Suppressor macrophage treated with lipopolysaccharide for 4 hours (primary cell): ENCODE results near the gene ARL6IP6.
"Not testable (repeated sequence)": the region's sequence is repeated elsewhere in the genome, so short reads cannot be mapped to it uniquely, and the experiment has no call there.

Experiments
- DNase-seq: peaks from one replicate; pipeline ENCODE4 v3.0.0-alpha.2; 2020

The ARL6IP6 gene

DNA sequence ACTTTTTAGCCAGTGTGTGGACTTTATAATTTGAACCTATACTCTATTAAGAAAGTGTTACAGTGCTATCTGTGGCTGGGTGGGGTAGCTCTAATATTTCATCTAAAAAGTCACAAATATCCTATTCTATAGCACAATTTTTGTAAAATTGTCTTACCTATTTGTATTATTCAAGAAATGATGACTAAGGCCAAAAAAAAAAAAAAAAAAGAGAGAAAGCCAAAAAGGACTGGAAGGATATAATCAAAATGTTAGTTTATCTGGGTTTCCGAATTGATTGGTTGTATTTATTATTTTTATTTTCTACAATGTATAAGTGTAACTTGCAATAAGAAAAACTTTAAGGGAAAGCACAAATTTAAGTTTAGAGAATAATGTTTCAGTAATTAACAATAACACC lies 5.5 kb downstream of the ARL6IP6 start:
- no peak for DNase-seq

DNA sequence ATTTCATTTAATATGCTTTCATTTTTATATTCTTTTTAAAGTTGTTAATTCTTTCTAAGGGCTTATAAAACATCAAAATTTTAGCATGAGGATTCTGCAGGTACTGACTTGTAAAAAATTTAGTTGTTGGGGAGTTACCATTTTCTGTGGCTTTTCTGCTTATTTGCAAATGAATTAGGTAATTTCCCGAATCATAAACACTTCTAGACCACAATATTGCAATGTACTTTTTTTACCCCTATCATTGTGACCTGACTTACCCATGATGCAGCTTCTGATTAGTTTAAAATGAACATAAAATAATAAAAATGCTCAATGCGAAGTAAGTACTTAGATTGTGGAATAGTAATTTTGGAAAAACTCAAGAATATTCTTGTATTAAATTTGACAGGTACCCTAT lies 11.4 kb downstream of the ARL6IP6 start:
- no peak for DNase-seq

DNA sequence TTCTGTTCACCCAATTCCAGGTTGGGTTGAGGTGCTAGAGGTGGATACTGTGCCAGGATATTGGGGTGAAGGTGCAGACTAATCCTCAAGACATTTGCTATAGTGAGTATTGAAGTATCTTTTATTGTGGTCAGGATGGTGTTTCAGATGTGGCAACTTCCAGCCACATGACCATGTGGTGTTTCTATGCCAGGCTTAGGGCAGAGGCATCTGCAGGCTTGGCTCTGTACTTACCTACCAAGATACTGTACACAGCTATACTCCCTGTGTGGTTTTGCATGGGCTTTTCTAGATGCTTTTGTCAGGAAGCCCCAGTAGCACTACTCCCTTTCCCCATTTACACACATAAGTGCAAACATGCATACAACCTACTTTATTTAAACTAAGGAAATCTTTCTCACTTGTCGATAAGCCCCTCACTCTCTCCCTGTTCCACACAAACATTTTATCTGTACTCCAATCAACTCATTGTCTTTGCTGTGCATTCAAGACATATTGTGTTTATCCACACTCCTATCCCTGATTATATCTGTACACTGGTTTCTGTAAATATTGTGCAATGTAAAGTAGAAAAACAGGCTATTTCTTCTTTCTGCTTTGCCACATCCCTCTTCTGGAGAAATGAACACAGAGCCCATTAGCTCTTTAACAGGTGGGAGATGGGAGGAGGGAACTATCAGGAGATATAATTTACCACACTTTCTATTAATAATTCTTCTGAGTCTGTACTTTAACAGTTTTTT lies 12.3 kb downstream of the ARL6IP6 start:
- peak; percentile 14 for DNase-seq

DNA sequence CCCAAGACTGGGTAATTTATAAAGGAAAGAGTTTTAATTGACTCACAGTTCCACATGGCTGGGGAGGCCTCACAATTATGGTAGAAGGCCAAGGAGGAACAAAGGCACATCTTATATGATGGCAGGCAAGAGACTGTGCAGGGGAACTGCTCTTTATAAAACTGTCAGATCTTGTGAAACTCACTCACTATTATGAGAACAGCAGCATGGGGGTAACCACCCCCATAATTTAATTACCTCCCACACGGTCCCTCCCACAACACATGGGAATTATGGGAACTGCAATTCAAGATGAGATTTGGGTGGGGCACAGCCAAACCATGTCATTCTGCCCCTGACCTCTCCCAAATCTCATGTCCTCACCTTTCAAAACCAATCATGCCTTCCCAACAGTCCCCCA lies 19.1 kb downstream of the ARL6IP6 start:
- DNase-seq: not testable (repeated sequence)

DNA sequence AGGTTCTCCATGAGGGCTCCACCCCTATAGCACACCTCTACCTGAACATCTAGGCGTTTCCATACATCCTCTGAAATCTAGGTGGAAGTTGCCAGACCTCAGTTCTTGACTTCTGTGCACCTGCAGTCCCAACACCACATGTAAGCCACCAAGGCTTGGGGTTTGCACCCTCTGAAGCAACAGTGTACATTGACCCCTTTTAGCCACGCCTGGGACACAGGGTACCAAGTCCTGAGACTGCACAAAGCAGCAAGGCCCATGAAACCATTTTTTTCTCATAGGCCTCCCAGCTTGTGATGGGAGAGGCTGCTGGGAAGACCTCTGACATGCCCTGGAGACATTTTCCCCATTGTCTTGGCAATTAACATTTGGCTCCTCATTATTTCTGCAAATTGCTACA lies 20.0 kb downstream of the ARL6IP6 start:
- no peak for DNase-seq

DNA sequence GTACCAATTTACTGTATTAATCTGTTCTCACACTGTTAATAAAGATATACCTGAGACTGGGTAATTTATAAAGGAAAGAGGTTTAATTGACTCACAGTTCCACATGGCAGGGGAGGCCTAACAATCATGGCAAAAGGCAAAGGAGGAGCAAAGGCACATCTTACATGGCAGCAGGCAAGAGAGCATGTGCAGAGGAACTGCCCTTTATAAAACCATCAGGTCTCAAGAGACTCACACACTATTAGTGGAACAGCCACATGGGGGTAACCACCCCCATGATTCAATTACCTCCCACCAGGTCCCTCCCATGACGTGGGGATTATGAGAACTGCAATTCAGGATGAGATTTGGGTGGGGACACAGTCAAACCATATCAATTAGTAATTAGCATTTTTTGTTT lies 21.3 kb downstream of the ARL6IP6 start:
- not testable (repeated sequence) for DNase-seq

GRCh38 chr2:152740743-152741328 lies 22.4 kb downstream of the ARL6IP6 start:
- DNase-seq: peak; percentile 69

- DNase-seq: no peak
These were observed 24.6 kb downstream of the ARL6IP6 start for GRCh38 chr2:152743002-152743401.

DNA sequence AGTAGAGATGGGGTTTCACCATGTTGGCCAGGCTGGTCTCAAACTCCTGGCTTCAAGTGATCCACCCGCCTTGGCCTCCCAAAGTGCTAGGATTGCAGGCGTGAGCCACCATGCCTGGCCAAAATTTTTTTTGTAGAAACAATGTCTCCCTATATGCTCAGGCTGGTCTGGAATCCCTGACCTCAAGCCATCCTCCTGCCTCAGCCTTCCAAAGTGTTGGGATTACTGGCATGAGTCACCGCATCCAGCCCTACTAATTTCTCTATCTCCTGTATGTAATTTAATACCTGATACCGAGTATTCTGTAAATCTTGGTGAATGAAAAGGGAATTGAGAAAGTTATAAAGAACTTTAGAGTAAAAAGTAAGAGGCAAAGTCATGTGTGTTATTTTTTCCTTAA lies 29.3 kb downstream of the ARL6IP6 start:
- DNase-seq: not testable (repeated sequence)

GRCh38 chr2:152755029-152755428 lies 36.6 kb downstream of the ARL6IP6 start:
- DNase-seq: no peak

- DNase-seq: no peak
These were observed 41.1 kb downstream of the ARL6IP6 start for GRCh38 chr2:152759290-152760072.

DNA sequence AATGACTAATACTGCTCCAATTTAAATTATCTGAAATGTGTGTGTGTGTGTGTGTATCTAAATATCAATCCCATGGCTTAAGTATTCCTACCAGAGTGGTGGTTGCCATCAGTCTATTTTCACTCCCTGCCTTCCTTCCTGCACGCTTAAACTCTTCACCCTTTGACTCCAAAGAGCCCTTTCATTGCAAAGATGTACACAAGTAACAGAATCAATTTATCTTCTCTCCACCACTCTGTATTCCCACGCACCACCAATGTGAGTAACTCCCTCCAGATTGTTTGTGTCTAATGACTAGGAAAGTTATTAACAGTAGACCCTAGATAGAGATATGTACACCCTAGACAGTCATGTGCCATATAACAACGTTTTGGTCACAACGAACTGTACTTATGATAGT lies 42.8 kb downstream of the ARL6IP6 start:
- DNase-seq: no peak

DNA sequence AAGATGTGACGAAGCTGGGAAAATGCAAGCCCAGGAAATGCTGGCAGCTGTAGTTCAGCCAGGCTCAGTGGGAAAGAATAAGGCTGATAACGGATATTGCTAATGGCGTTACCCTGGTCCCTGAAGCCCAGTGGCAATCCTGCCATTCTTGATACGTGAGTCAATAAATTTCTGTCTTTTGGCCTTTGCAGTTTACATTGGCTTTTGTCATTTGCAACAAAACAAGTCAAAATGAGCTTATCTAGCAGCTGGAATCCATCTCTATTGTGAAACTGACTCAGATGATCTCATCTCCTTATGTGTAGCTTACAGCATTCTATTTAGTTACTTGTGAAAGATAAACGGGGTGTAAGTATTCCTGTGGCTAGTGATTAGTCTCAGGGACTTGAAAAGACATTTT lies 43.8 kb downstream of the ARL6IP6 start:
- DNase-seq: peak; percentile 2

DNA sequence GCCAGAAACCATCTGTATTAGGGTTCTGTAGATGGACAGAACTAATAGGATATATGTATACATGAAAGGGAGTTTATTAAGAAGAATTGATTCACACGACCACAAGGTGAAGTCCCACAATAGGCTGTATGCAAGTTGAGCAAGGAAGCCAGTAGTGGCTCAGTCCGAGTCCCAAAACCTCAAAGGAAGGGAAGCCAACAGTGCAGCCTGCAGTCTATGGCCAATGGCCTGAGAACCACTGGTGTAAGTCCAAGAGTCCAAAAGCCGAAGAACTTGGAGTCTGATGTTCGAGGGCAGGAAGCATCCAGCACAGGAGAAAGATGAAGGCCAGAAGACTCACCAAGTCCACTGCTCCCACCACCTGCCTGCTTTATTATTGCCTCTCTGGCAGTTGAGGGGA lies 44.8 kb downstream of the ARL6IP6 start:
- DNase-seq: not testable (repeated sequence)

- no peak for DNase-seq
These were observed 45.2 kb downstream of the ARL6IP6 start for GRCh38 chr2:152763651-152764050.

DNA sequence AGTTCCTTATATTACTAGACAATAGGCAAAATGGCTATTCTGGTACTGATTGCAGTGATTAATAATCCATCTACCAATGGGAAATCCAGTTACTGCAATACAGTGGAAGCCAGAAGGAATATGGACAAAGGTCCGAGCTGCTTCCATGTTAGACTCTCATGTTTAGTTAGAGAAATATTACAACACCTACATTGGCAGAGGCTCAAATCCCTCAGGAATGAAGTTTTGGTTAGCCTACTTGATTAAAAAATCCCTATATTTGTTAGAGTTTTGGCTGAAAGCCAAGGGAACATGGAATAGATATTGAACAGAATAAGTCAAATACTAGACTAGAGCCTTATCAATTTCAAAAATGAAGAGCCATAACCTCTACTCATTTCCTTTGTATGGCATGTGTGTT lies 48.5 kb downstream of the ARL6IP6 start:
- DNase-seq: no peak

- no peak for DNase-seq
These were observed 62.8 kb downstream of the ARL6IP6 start for GRCh38 chr2:152781175-152781574.

DNA sequence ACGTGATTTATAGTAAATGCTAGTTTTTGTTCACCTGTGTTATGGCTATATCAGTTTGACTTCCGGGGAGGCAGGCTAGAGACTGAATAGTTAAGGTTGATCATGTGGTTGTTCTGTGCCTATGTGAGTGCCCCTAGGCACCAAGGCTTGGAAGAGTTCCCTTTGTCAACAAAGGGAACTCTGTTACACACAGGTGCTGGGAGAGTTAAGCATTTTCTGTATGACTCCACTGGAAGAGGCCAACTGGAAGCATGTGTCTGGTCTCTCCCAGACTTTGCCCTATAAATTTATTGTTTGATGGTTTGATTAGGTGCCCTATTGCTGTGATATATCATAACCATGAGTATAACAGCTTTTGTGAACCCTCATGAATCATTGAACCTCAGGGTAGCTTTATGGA lies 63.8 kb downstream of the ARL6IP6 start:
- DNase-seq: no peak

DNA sequence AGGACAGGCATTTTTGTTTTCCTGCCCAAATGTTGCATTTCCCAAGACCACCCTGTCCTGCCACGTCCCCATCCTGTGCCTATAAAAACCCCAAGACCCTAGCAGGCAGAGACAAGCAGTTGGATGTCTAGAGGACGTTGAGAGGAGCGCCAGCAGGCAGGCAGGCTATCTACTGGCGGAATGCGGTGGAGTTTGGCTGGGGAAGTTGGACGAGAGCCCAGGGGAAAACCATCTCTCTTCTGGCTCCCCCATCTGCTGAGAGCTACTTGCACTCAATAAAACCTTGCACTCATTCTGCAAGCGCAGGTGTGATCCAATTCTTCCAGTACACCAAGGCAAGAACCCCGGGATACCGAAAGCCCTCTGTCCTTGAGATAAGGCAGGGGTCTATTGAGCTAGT lies 72.5 kb downstream of the ARL6IP6 start:
- DNase-seq: no peak

GRCh38 chr2:152791979-152792378 lies 73.6 kb downstream of the ARL6IP6 start:
- no peak for DNase-seq

DNA sequence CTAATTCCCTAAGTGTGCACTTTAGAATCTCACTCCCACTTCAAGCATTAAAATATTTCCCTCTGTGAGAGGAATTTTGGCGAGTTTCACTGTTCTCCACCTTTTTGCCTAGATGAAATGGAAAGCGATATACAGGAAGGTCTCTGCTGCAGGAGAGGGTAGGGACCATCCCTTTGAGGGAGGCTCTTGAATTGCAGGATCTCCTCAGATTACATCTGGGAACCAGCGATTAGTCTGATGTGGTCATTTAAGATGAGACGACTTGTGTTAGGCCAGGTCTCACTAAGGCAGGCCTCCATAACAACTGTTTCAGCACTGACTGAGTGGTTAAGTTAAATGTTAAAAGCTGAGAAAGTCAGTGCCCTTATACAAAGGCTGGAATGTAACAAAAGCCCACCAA lies 74.6 kb downstream of the ARL6IP6 start:
- DNase-seq: no peak

DNA sequence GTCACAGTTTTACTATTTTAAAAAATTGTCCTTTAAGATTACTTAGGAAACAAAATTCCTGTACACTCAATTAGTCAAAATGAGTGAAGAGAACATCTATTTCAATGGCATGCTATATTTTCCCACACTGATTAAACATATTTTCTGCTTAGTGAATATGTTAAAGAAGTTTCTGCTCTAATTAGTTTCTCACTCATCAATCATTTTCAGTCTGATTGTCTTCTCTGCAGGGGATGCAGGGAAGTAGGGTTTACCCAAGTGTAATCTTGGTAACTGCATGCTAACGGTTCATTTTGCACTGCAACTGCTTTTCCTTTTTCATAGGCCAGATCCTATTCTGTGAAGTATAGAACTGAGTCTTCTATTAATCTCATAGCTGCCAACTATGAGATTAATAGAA lies 78.5 kb downstream of the ARL6IP6 start:
- DNase-seq: no peak

GRCh38 chr2:152804687-152805408 lies 86.4 kb downstream of the ARL6IP6 start:
- DNase-seq: no peak
